GM12878 (cell line): ENCODE data around the gene COL1A1.

Experiments
- CTCF ChIP-seq, 3 experiments: IDR thresholded peaks in 2 of 3; conservative IDR thresholded peaks in 1 of 3; 2 replicates each; pipeline ENCODE4 v1.5.1; 2011; ENCODE audit warnings: low read depth in 3 of 3, low read length in 3 of 3, mild to moderate bottlenecking in 3 of 3, control low read depth in 2 of 3, moderate library complexity in 2 of 3, inconsistent platforms in 1 of 3, mixed read lengths in 1 of 3; ENCODE audit not compliant: control insufficient read depth in 2 of 3, insufficient read depth in 1 of 3; ENCODE audit errors: extremely low read depth in 1 of 3
- EP300 ChIP-seq, 2 experiments: fragments of 150-350 bp in 1 of 2; IDR thresholded peaks; 2 replicates each; pipeline ENCODE4 v1.6.1; 2011 to 2012; ENCODE audit warnings: low read depth in 2 of 2, low read length in 2 of 2, borderline replicate concordance in 1 of 2, improper control_type of control experiment in 1 of 2, inconsistent platforms in 1 of 2; ENCODE audit not compliant: control insufficient read depth in 1 of 2
- EZH2 ChIP-seq: IDR thresholded peaks from 2 replicates; pipeline ENCODE4 v1.6.1; 2012; ENCODE audit warnings: low read depth, mild to moderate bottlenecking, control low read depth, inconsistent platforms, low read length, borderline replicate concordance; ENCODE audit not compliant: control insufficient read depth
- HDAC6 ChIP-seq: fragments of 200-600 bp; sonication (generic); IDR thresholded peaks from one replicate; pipeline ENCODE4 v1.8.0; 2017; ENCODE audit warnings: antibody characterized with exemption; ENCODE audit not compliant: unreplicated experiment
- HDGF ChIP-seq: fragments of 450-650 bp; IDR thresholded peaks from 2 replicates; pipeline ENCODE4 v1.6.1; 2016; ENCODE audit warnings: antibody characterized with exemption
- JUND ChIP-seq: IDR thresholded peaks from 2 replicates; pipeline ENCODE4 v1.6.1; 2012; ENCODE audit warnings: low read depth, mild to moderate bottlenecking, low read length, improper control_type of control experiment, moderate library complexity
- POLR2A ChIP-seq: IDR thresholded peaks from 2 replicates; pipeline ENCODE4 v1.6.1; 2011; ENCODE audit warnings: low read depth, mild to moderate bottlenecking, low read length
- RAD51 ChIP-seq: fragments of 450-650 bp; IDR thresholded peaks from 2 replicates; pipeline ENCODE4 v1.6.1; 2016; ENCODE audit warnings: moderate library complexity, mild to moderate bottlenecking, inconsistent platforms
- RCOR1 ChIP-seq: conservative IDR thresholded peaks from 2 replicates; pipeline ENCODE4 v1.6.1; 2012; ENCODE audit warnings: low read depth, low read length, improper control_type of control experiment
- YBX1 ChIP-seq: fragments of 450-650 bp; IDR thresholded peaks from 2 replicates; pipeline ENCODE4 v1.6.1; 2016; ENCODE audit warnings: antibody characterized with exemption
- ZBTB40 ChIP-seq: fragments of 450-650 bp; IDR thresholded peaks from 2 replicates; pipeline ENCODE4 v1.6.1; 2016; ENCODE audit warnings: mild to moderate bottlenecking, moderate library complexity, borderline replicate concordance
- ZNF274 ChIP-seq: IDR thresholded peaks from one replicate; pipeline ENCODE4 v1.8.0; 2011; ENCODE audit not compliant: insufficient read length, insufficient read depth

GRCh38 chr17:50149417-50150353 is 51.7 kb downstream of the COL1A1 start:
- TF ChIP-seq POLR2A (peak; percentile 57; the same call in 1 of the 2 replicates), ZNF274 (no peak), ZBTB40 (no peak), HDGF (no peak), EP300 (IDR thresholded peaks at IDR 0.05; ENCODE audit: borderline replicate concordance in 1 of 2, control insufficient read depth in 1 of 2, low read depth in 2 of 2, low read length in 2 of 2) (no peak), JUND (no peak), EZH2 (no peak), CTCF (IDR thresholded peaks at IDR 0.05 in 2 of 3, conservative IDR thresholded peaks at IDR 0.05 in 1 of 3; ENCODE audit: control insufficient read depth in 2 of 3, extremely low read depth in 1 of 3, insufficient read depth in 1 of 3, low read depth in 3 of 3, low read length in 3 of 3) (0 out of 6 replicates have a peak, but pooled peaks of 2 of the 3 experiments have one; percentile 5), RCOR1 (no peak), RAD51 (no peak), YBX1 (no peak), HDAC6 (no peak)
